Large intestine (tissue), 1 donor: ENCODE data around the gene SDHA. TPM values are rescaled to one million over a fixed set of nuclear protein-coding genes. Genes with fewer than 3 reads are reported as not detected.

Experiments
- polyA plus RNA-seq: library from polyadenylated mRNA; unstranded; fragments of 120-200 nt; gene quantifications from one replicate; pipeline ENCODE4 v1.2.1, GENCODE V29; 2013

The SDHA gene
- polyA plus RNA-seq, 1 donor = 122 TPM

Other genes with a start within 250 kb of the SDHA start
- gene PLEKHG4B, start 126.2 kb upstream of the SDHA start, polyA plus RNA-seq = 2.0 TPM
- gene LRRC14B, start 26.8 kb upstream of the SDHA start, polyA plus RNA-seq = 0.13 TPM
- 6.9 TPM for gene CCDC127, start 167 bp upstream of the SDHA start, polyA plus RNA-seq
- 110 TPM for gene PDCD6, start 53.3 kb downstream of the SDHA start, polyA plus RNA-seq
- gene AHRR, start 103.4 kb downstream of the SDHA start, polyA plus RNA-seq = 3.9 TPM
- gene EXOC3, start 224.9 kb downstream of the SDHA start, polyA plus RNA-seq = 59.1 TPM